Measurements from ENCODE around the gene DGKH.

- no peak for TF ChIP-seq CTCF (IDR thresholded peaks at IDR 0.05)
- no peak for TF ChIP-seq POLR2A (IDR thresholded peaks at IDR 0.05)
Measured at GRCh38 chr13:42027286-42027685, 21.2 kb upstream of the DGKH start.

All from upper lobe of left lung (tissue), 4 donors.